Measurements from ENCODE around the gene TNFSF9. TPM values are rescaled to one million over a fixed set of nuclear protein-coding genes. Genes with fewer than 3 reads are reported as not detected.
A peak's percentile ranks its signal among the peaks of the same experiment; 100 is the strongest.

The TNFSF9 gene, protein sequence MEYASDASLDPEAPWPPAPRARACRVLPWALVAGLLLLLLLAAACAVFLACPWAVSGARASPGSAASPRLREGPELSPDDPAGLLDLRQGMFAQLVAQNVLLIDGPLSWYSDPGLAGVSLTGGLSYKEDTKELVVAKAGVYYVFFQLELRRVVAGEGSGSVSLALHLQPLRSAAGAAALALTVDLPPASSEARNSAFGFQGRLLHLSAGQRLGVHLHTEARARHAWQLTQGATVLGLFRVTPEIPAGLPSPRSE
- 10 to 100 TPM in 1 of 2 experiments, 1 to 10 TPM in 1; 4.7 to 18.5 TPM for total RNA-seq

DNA sequence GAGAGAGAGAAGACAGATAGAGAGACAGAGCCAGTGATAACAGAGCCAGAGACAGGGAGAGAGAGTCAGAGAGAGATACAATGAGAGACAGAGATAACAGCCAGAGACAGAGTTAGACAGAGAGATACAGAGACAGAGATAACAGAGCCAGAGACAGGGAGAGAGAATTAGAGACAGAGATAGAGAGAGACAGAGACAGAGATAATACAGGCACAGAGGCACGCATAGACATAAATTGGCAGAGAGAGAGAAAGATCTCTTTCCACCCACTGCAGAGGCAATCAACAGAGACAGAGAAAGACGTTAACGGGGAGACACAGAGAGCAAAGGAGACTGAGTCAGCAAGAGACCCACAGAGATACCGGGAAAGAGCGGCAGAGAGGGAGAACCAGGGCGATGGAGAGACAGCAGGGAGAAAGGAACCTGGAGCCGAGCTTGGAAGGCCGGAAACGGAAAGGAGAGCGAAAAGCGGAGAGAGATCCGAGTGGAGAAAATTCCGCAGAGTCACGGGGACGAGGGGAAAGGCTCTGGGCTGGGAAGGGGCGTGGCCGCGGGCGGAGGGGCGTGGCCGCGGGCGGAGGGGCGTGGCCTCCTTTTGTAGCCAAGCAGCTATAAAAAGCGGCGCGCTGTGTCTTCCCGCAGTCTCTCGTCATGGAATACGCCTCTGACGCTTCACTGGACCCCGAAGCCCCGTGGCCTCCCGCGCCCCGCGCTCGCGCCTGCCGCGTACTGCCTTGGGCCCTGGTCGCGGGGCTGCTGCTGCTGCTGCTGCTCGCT lies at the start of gene TNFSF9:
Gene TNFSF9 (plus strand): TSS at position 641 of the 777 bp plus-strand sequence. CDS start 11 bp downstream, at position 652.
- peaks cover 38% of the 10 kb centered on the region for H3K27me3 Mint-ChIP-seq
- H3K9me3 Mint-ChIP-seq (ENCODE audit: low read depth), result no peaks in the 10 kb centered on the region
- H3K4me1 Mint-ChIP-seq, result peaks cover 36% of the 10 kb centered on the region
- peak; percentile 89 for DNase-seq
- peak within 1 kb of the TSS; percentile 73 for H3K27ac Mint-ChIP-seq
- CTCF ChIA-PET, result interaction anchor here (0.8 to 1.0 kb wide), 2 partner anchors 12 to 14 kb away, joined by 3 read pairs; no protein-coding TSS in a partner anchor
- peaks cover 9% of the 10 kb centered on the region for H3K36me3 Mint-ChIP-seq
- peak; percentile 73 for ATAC-seq
- H3K4me3 Mint-ChIP-seq, result peak within 1 kb of the TSS; percentile 79

DNA sequence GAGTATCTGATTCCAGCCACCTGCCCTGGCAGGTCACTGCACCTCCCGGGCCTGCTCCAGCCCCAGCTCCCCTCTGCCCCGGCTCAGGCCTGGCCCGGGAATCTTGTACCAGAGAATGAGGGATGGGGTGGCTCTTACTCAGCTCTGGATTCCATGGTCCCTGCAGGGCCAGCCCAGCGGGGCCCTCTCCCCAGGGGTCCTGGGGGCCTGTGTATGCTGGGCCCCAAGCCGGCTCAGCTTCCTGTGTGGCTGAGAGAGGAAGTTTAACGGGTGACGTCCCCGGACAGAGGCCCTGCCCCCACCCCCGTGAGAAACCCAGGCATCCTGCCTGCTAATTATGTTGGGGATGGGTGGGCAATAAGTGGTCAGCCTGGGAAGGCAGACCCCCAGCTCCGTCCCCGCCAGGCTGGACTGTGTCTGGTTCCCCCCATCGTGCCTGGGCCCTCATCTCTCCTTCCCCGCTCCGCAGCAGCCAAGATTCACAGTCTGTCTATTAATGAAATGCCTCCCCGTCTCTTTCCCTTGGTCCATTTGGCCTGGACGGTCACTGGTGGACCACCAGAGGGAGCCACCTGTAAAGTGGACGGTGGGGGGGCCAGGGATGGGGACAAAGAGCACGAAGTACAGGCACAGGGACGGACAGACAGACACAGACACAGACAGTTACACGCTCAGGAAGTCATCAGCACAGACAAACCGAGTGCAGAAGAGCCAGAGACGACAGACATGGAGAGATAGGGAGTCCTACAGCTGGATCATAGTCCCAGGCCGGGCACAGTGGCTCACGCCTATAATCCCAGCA lies 49.1 kb upstream of the TNFSF9 start, which contains the start of gene DENND1C:
Gene DENND1C (minus strand): TSS at position 247 of the 802 bp plus-strand sequence. CDS start 92 bp downstream, at position 155.
- H3K36me3 Mint-ChIP-seq, result peaks cover 8% of the 10 kb centered on the region
- peak within 1 kb of the TSS; percentile 97 for H3K27ac Mint-ChIP-seq
- H3K4me3 Mint-ChIP-seq, result peak within 1 kb of the TSS; percentile 97
- CTCF ChIA-PET, result interaction anchor here (0.6 to 2.6 kb wide), 15 partner anchors 9 to 382 kb away, joined by 3 to 23 read pairs (median 5); partner anchors contain the start of genes KHSRP, SLC25A23 and TUBB4A
- no peaks in the 10 kb centered on the region for H3K9me3 Mint-ChIP-seq (ENCODE audit: low read depth)
- H3K4me1 Mint-ChIP-seq, result peaks cover 35% of the 10 kb centered on the region
- peak; percentile 90 for DNase-seq
- no peaks in the 10 kb centered on the region for H3K27me3 Mint-ChIP-seq
- peak; percentile 93 for ATAC-seq

DNA sequence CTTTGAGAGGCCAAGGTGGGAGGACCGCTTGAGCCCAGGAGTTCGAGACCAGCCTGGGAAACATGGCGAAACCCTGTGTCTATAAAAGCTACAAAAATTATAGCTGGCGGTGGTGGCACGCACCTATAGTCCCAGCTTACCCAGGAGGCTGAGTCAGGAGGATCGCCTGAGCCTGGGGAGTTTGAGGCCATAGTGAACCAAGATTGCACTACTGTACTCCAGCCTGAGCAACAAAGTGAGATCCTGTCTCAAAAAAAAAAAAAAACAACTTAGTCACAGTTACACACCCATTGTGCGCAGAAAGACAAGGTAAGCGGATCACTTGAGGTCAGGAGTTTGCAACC lies 48.5 kb upstream of the TNFSF9 start:
- Mint-ChIP-seq H3K36me3 (peaks cover 5% of the 10 kb centered on the region), H3K27ac (peak overlapping the region; percentile 97), H3K27me3 (no peaks in the 10 kb centered on the region), H3K4me3 (peak overlapping the region; percentile 97), H3K4me1 (peaks cover 35% of the 10 kb centered on the region), H3K9me3 (ENCODE audit: low read depth) (no peaks in the 10 kb centered on the region)
- ATAC-seq (no peak), DNase-seq (no peak)
- CTCF ChIA-PET, result interaction anchor here (1.1 to 2.6 kb wide), 10 partner anchors 8 to 381 kb away, joined by 3 to 23 read pairs (median 8); partner anchors contain the start of genes SLC25A23 and TUBB4A

DNA sequence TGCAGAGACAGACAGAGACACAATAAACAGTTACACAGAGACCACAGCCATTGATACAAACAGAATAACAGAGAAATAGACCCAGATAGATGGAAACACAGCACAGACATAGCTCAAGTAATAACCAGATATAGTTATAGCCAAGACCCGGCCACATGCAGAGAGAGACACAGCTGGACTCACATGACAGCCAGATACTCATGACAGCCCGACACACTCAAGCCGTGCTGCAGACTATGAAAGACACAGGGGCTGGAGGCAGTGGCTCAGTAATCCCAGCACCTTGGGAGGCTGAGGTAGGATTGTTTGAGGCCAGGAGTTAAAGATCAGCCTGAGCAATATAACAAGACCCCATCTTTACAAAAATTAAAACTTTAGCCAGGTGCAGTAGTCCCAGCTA lies 47.6 kb upstream of the TNFSF9 start:
- peaks cover 3% of the 10 kb centered on the region for H3K36me3 Mint-ChIP-seq
- CTCF ChIA-PET, result no interaction called here
- ATAC-seq (no peak), DNase-seq (no peak)
- H3K27ac Mint-ChIP-seq, result peak overlapping the region; percentile 30
- H3K27me3 Mint-ChIP-seq, result no peaks in the 10 kb centered on the region
- no peaks in the 10 kb centered on the region for H3K9me3 Mint-ChIP-seq (ENCODE audit: low read depth)
- peaks cover 35% of the 10 kb centered on the region for H3K4me1 Mint-ChIP-seq
- no peak overlapping the region for H3K4me3 Mint-ChIP-seq

DNA sequence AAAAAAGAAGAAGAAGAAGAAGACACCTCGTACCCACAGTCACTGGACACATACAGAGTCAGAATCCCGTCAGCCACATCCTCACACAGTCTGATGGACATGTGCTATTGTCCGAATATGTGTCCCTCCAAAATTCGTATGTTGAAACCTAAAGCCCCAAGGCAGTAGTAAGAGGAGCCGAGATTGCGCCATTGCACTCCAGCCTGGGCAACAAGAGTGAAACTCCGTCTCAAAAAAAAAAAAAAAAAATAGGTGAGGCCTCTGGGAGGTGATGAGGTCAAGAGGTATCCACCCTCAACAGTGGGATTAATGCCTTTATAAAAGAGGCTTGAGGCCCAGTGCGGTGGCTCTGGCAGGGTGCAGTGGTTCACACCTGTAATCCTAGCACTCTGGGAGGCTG lies 46.6 kb upstream of the TNFSF9 start:
- Mint-ChIP-seq H3K9me3 (ENCODE audit: low read depth) (no peaks in the 10 kb centered on the region), H3K27me3 (no peaks in the 10 kb centered on the region), H3K4me3 (no peak overlapping the region), H3K36me3 (peaks cover 3% of the 10 kb centered on the region), H3K27ac (no peak overlapping the region), H3K4me1 (peaks cover 38% of the 10 kb centered on the region)
- DNase-seq (no peak), ATAC-seq (no peak)
- CTCF ChIA-PET, result no interaction called here

DNA sequence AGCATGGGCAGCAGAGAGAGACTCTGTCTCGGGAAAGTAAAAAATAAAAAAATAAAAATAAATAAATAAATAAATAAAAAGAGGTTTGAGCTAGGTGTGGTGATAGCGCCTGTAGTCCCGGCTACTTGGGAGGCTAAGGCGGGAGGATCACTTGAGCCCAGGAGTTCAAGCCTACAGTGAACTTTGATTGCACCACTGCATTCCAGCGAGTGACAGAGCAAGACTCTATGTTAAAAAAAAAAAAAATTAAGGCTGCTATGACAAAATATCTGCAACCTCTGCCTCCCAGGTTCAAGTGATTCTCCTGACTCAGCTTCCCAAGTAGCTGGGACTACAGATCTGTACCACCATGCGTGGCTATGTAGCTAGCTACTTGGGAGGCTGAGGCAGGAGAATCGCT lies 46.0 kb upstream of the TNFSF9 start:
- Mint-ChIP-seq H3K27ac (no peak overlapping the region), H3K36me3 (peaks cover 3% of the 10 kb centered on the region), H3K4me1 (peaks cover 39% of the 10 kb centered on the region), H3K4me3 (no peak overlapping the region), H3K9me3 (ENCODE audit: low read depth) (no peaks in the 10 kb centered on the region), H3K27me3 (no peaks in the 10 kb centered on the region)
- ATAC-seq (no peak), DNase-seq (no peak)
- CTCF ChIA-PET, result no interaction called here

DNA sequence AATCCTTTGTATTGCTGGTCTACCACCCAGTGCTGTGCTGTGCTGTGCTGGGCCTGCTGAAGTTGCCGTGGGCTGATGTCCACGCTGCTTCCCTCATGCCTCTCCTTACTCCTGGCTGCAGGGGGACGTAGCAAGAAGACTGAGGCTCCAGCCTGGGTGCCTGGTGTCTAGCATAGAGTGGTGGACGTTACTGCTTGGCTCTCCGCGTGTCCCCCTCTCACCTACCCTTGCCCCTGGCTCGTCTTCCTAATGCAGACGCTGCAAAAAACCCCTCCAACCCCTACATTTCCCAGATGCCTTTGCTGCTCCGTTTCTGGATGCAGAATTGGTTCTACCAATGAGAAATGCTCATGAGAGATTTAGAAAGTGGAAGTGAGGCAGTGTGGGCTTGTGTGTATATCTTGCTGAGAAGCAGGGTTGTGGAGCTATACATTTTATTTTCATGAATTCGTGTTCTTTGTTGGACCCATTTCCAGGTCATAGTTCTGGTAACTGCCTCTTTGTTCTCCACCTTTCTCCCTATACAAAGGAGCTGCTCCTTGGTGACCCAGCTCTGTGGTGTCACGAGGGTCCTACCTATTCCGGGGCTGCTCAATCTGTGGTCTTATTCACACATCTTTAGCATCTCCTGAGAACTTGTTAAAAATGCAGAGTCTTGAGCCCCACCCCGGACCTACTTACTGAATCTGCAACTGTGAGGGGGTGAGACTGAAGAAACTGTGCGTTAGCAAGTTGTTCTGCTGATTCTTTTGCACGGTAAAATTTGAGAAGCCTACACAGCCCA lies 41.4 kb upstream of the TNFSF9 start:
- DNase-seq, result peak; percentile 74
- Mint-ChIP-seq H3K27me3 (no peaks in the 10 kb centered on the region), H3K36me3 (no peaks in the 10 kb centered on the region), H3K27ac (peak overlapping the region; percentile 85), H3K4me3 (peak overlapping the region; percentile 82), H3K4me1 (peaks cover 18% of the 10 kb centered on the region), H3K9me3 (ENCODE audit: low read depth) (peaks cover 2% of the 10 kb centered on the region)
- CTCF ChIA-PET, result interaction anchor here (1.0 to 2.7 kb wide), 6 partner anchors 8 to 30 kb away, joined by 3 to 13 read pairs (median 6); partner anchors contain the start of genes DENND1C and SLC25A23
- ATAC-seq, result peak; percentile 95

DNA sequence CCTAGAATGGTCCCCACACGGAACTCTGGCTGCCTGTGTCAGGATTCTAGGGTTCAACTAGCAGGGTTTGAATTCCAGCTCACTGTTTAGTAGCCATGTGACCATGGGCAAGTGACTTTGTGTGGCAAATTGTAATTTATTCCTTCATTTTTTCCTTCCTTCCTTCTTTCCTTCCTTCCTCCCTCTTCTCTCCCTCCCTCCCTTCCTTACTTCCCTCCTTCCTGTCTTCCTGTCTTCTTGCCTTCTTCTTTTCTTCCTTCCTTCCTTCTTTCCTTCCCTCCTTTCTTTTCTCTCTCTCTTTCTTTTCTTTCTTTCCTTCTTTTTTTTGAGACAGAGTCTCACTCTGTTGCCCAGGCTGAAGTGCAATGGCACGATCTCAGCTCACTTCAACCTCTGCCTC lies 40.7 kb upstream of the TNFSF9 start:
- Mint-ChIP-seq H3K27ac (peak overlapping the region; percentile 85), H3K4me1 (peaks cover 18% of the 10 kb centered on the region), H3K36me3 (no peaks in the 10 kb centered on the region), H3K4me3 (peak overlapping the region; percentile 82), H3K27me3 (no peaks in the 10 kb centered on the region), H3K9me3 (ENCODE audit: low read depth) (peaks cover 2% of the 10 kb centered on the region)
- no peak for ATAC-seq
- CTCF ChIA-PET, result interaction anchor here (1.0 to 2.7 kb wide), 5 partner anchors 9 to 31 kb away, joined by 3 to 13 read pairs (median 7); partner anchors contain the start of genes DENND1C and SLC25A23
- DNase-seq, result no peak

DNA sequence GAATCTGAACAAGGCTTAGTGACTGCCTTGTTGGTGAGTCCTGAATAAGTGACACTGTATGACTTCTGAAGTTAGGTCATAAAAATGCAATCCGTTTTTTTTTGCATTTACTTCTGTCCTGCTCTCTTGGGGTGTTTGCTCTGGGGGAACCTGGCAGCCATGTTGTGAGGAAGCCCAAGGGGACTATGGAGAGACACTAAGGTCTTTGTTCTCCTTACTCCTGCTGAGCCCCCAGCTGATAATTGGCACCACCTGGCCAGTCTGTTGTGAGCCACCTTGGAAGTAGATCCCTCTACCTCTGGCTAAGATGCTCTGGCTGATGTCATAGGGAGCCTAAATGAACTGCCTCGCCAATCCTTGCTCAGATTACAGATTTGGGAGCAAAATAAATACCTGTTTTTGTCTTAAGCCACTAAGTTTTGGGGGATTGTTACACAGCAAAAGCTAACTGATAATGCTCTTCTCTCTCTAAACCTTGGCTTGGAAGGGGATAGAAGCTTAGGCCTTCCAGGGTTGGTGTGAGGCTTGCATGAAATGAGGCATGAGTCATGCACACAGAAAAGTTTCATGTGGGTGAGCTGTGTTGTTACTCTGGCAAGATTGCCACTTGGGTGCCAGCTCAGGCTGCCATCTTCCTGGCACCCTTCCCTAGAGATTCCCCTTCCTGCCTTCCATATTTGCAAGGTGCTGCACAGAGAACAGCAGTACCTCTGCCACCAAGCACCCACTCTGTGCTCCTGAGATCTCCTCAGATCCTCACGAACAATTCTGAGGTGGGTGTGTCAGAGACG lies 38.8 kb upstream of the TNFSF9 start:
- no peaks in the 10 kb centered on the region for H3K27me3 Mint-ChIP-seq
- CTCF ChIA-PET, result interaction anchor here (0.8 to 2.7 kb wide), 3 partner anchors 10 to 140 kb away, joined by 3 to 13 read pairs (median 3); partner anchors contain the start of gene DENND1C
- ATAC-seq, result no peak
- peaks cover 2% of the 10 kb centered on the region for H3K9me3 Mint-ChIP-seq (ENCODE audit: low read depth)
- no peaks in the 10 kb centered on the region for H3K36me3 Mint-ChIP-seq
- peaks cover 18% of the 10 kb centered on the region for H3K4me1 Mint-ChIP-seq
- no peak overlapping the region for H3K27ac Mint-ChIP-seq
- no peak for DNase-seq
- no peak overlapping the region for H3K4me3 Mint-ChIP-seq

DNA sequence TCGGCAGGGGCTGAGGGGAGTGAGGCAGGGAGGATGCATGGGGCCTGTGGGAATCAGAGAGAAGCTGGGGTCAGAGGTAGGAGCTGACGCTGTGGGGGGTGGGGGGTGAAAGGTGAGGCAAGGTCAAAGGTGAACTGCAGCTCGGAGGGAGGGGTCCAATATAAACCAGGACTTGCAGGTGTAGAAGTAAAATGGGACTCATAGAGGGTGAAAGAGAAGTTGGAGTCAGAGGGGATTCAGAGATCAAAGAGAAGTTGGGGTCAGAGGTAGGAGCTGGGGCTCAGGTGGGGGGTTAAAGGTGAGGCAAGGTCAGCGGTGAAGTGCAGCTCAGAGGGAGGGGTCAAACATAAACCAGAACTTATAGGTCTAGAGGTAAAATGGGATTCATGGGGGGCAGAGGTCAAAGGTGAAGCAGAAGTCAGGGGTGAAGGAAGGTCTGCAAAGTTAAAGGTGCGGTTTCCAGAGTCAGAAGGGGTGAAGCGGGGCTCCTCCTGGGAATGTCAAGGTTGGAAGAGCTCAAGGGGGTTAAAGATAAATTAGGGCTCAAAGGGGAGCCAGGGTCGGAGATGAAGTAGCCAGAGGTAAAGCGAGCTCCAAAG lies 36.3 kb upstream of the TNFSF9 start:
- Mint-ChIP-seq H3K36me3 (no peaks in the 10 kb centered on the region), H3K27ac (no peak overlapping the region), H3K9me3 (ENCODE audit: low read depth) (peaks cover 2% of the 10 kb centered on the region), H3K4me1 (peaks cover 27% of the 10 kb centered on the region), H3K4me3 (no peak overlapping the region), H3K27me3 (no peaks in the 10 kb centered on the region)
- CTCF ChIA-PET, result no interaction called here
- no peak for DNase-seq
- ATAC-seq, result no peak

DNA sequence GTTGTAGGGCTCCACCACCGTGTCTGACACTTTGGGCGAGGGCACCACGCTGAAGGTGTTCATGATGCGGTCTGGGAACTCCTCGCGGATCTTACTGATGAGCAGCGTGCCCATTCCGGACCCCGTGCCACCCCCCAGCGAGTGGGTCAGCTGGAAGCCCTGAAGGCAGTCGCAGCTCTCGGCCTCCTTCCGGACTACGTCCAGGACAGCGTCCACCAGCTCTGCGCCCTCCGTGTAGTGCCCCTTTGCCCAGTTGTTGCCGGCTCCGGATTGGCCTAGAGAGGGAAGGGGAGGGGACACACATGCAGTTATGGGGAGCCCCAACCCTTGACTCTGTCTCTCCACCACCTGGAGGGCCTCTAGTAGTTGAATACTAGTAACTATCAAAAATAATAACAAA lies 34.9 kb upstream of the TNFSF9 start:
- H3K36me3 Mint-ChIP-seq, result no peaks in the 10 kb centered on the region
- H3K9me3 Mint-ChIP-seq (ENCODE audit: low read depth), result peaks cover 2% of the 10 kb centered on the region
- peaks cover 20% of the 10 kb centered on the region for H3K4me1 Mint-ChIP-seq
- no peak overlapping the region for H3K4me3 Mint-ChIP-seq
- CTCF ChIA-PET, result no interaction called here
- no peak overlapping the region for H3K27ac Mint-ChIP-seq
- ATAC-seq (no peak), DNase-seq (no peak)
- peaks cover under 1% of the 10 kb centered on the region for H3K27me3 Mint-ChIP-seq
